HG03442 (cell line): ENCODE measurements around the gene KIF3A.

ENCODE experiments used
- ATAC-seq: cut with Tn5 transposase; IDR thresholded peaks from one replicate; pipeline ENCODE4 v1.9.1; 2021; ENCODE audit warnings: mild to moderate bottlenecking, moderate library complexity; ENCODE audit not compliant: unreplicated experiment

The KIF3A gene

GRCh38 chr5:132665574-132666080 lies 71.7 kb downstream of the KIF3A start:
- ATAC-seq: no peak

GRCh38 chr5:132664696-132665209 lies 72.6 kb downstream of the KIF3A start:
- ATAC-seq: no peak

- ATAC-seq: peak; percentile 58
Measured at GRCh38 chr5:132663771-132664695, 73.3 kb downstream of the KIF3A start.

GRCh38 chr5:132662925-132663770 lies 74.2 kb downstream of the KIF3A start:
- peak; percentile 66 for ATAC-seq

GRCh38 chr5:132662004-132662401 lies 75.3 kb downstream of the KIF3A start:
- ATAC-seq: no peak

GRCh38 chr5:132661231-132662003 lies 75.9 kb downstream of the KIF3A start:
- no peak for ATAC-seq

GRCh38 chr5:132659598-132660493 lies 77.5 kb downstream of the KIF3A start:
- ATAC-seq: no peak

- ATAC-seq: no peak
Measured at GRCh38 chr5:132658381-132659302, 78.7 kb downstream of the KIF3A start.

GRCh38 chr5:132657676-132658380 lies 79.5 kb downstream of the KIF3A start, which contains the start of gene IL13:
Gene IL13, plus strand, starts transcription at chr5:132658173. Its CDS starts 14 bp downstream, at chr5:132658187.
- ATAC-seq: no peak

GRCh38 chr5:132656774-132657355 lies 80.5 kb downstream of the KIF3A start:
- ATAC-seq: no peak

- ATAC-seq: no peak
Measured at GRCh38 chr5:132655821-132656773, 81.2 kb downstream of the KIF3A start.

GRCh38 chr5:132653716-132654115 lies 83.6 kb downstream of the KIF3A start:
- ATAC-seq: no peak

GRCh38 chr5:132651838-132652469 lies 85.4 kb downstream of the KIF3A start:
- ATAC-seq: no peak

GRCh38 chr5:132648355-132648754 lies 89.0 kb downstream of the KIF3A start:
- ATAC-seq: no peak

- ATAC-seq: no peak
Measured at GRCh38 chr5:132647473-132647872, 89.9 kb downstream of the KIF3A start.
